Hippocampal formation (tissue), 2 donors: ENCODE results near the gene NPW.

Experiments used
- DNase-seq, 2 donors: peaks; one replicate each; lab custom pipeline; 2025; lab: John Stamatoyannopoulos, UW

NPW gene

GRCh38 chr16:2036200-2036966 lies 16.8 kb downstream of the NPW start:
- DNase-seq = no peak

GRCh38 chr16:2037115-2037514 lies 17.5 kb downstream of the NPW start:
- no peak for DNase-seq

GRCh38 chr16:2037647-2038381 lies 18.2 kb downstream of the NPW start:
- no peak for DNase-seq

GRCh38 chr16:2038382-2039231 lies 19.0 kb downstream of the NPW start:
- no peak for DNase-seq

DNA sequence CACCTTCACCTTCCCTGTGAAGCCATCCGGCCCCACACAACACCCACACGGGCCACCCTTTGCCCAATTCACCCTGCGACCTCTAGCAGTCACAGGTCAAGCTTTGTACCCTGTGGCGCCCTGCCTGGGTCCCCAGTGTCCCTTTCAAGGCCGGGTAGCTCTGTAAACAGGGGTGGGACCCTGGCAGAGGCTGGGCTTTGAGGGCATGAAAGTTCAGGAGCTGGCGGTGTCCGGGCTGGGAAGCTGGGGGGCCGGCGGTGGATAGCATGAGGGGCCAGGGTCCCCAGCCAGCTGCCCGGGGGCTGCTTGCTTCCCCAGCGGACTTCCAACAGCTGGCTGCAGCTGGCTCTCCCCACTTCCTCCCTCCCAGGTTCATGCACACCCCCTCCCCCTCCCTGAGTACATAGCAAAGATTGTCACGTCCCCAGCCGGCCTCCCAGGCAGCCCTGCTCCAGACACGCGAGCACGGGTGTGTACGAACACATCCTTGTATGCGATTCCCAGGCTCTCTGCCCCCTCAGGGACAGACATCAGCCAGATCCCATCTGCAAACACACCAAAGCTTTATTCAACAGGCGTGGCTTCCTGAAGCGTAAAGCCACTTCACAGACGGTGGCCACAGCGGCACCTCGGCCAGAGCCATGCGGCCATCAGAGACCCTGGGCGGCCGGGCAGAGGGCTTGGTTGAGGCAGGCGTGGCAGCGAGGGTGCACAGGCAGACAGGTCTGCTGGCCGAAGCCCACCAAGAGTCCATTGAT lies 19.9 kb downstream of the NPW start:
- no peak for DNase-seq

DNA sequence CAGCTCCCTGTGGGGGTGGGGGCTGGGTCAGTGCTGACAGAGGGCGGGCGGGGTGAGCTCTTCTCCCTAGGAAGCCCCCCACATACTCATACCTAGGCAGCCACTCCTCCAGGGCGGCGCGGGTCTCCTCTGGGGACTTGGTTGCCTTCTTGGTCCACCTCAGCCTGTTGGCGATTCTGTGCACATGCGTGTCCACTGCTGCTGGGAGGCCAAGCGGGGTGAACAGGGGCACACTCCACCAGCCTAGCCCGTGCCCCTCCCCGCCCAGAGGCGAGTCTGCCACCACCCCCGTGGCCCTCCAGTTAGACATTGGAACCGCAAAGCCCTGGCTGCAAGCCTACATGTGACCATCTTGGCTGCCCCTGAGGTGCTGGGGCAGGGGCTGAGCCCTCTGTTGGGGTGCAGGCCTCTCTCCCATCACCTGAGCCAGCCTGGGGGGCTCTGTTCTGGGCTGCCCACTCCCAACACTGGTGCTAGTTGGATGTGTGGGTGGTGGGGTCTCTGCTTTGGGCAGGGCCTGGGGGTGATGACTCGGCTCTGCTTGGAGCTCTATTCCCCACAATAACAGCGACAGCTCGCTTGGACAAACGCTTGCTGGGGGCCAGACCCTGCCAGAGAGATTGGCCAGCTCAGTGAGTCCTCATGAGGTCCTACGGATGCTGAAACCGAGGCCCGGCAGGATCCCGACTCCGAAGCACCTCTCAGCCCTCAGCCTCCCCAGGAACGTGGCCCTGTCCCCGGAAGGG lies 20.6 kb downstream of the NPW start:
- no peak for DNase-seq

DNA sequence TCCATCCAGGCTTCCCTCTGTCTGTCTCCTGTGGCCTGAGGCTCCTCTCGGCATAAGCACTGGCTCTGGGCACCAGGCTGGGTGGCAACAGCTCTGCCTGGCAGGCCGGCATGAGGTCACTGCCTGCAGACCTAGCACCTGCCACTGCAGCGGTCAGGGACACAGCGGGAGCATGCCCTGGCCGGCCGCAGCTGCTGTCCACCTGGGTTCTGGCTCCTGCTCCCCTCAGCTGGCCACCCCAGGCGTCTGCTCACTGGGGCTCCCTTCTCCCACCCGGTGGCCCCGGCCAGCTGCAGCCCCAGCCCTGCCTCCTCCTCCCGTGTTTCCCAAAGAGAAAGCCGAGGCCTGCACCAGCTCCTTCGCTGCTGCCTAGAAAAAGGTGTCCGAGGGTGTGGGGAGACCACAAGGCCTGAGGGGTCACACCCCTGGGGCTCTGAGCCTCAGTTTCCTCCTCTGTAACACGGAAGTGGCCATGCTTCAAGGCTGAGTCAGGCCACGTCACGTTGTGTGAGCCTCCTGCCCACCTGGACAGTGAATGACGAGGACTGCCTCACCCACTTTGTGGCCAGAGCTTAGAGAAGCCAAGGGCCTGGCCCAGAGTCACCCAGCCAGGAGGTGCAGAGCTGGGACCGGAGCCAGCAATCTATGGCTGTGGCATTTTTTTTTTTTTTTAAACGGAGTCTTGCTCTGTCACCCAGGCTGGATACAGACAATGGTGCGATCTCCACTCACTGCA lies 21.4 kb downstream of the NPW start:
- no peak for DNase-seq

DNA sequence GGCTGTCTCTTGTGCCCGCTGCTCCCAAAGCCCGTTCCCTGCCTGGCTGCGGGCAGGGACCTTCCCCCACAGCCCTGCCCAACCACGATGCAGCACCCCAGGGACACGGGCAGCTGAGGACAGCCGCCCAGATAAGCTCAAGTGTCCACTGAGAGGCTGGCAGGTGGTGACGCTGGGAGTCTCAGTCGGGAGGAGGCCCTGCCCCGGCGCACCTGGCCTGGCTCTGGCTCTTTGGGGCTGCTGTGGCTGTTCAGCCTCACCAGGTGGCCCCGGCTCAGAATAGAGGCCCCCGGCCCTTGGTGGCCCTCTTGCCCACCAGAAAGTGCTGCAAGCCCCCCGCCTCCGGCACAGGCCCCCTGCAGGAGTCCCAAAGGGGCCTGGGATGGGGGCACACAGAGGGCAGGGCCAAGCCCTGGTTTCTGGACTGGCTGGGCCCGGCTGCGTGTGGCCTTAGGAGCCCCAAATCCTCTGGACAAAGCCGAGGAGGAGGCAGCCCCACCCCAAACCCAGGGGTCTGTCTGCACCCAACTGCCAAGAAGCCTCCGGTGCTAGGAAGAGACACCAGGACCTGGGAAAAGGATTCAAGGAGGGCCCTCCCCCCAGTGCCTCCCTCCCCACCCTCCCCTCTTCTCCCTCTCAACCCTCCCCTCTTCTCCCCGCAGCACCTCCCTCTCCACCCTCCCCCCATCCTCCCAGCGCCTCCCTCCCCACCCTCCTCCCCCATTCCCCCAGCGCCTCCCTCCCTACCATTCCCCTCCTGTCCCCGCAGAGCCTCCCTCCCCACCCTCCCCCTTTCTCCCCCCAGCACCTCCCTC lies 22.8 kb downstream of the NPW start:
- DNase-seq = no peak

GRCh38 chr16:2042986-2043666 lies 23.5 kb downstream of the NPW start:
- no peak for DNase-seq

DNA sequence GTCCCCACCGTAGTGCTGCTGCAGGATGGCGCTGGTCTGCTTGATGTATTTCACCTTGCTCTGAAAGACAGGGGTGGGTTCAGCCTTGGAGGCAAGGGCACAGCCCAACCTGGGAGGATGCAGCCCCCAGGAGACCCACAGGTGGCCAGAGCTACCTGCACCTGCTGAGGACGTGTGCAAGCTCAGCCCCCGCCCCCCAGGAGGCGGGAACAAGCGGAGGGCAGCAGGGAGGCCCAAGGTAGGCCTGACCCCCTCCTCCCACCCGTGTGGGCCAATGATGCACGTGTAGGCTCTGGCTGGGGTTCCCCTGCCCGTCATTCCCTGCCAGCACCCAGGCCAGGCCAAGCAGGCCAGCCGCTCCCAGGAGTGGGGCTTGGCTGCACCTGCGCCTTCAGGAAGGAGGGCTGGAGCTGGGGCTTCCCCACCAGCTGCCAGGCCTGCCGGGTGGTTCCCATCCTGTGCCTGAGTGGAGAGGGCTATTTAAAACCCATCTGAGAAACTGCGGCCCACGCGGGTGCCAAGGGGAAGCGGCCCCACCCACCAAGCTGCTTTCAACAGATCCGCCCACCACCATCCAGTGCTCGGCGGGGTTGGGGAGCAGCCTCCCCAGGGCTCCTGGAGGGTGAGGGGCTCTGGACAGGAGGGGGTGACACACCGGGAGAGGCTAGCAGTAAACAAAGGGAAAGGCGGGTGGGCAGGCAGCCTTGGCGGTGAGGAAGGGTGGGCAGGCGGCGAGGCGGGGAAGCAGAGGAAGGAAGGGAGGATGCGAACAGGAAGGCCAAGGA lies 24.3 kb downstream of the NPW start:
- peak in 1 of 2 donors; percentile 5 for DNase-seq

- no peak for DNase-seq
Measured at GRCh38 chr16:2044541-2044940, 25.0 kb downstream of the NPW start.

GRCh38 chr16:2045965-2046892 lies 26.6 kb downstream of the NPW start:
- no peak for DNase-seq

DNA sequence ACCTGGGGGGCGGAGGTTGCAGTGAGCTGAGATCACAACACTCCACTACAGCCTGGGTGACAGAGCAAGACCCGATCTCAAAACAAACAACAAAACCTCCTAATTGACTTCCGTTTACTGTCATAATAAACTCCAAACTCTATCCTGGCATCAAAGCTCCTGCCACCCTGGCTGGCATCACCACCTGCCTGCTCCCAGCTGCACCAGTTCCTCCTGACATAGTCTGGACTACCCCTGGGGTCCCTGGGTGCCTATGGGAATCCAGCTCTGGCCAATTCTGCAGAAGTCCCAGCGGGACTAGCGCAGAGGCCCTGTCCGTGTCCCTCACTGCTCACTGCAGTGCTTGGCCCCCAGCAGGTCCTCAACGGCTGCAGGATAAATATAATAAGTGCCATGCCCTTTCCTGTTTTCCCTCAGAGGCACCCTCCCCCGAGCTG lies 27.3 kb downstream of the NPW start:
- no peak for DNase-seq

GRCh38 chr16:2047330-2048115 lies 27.9 kb downstream of the NPW start, which contains the start of the genes NTHL1 and TSC2:
NTHL1 (minus strand) TSS chr16:2047834; CDS start chr16:2047823, 11 bp downstream.
TSC2 (plus strand) TSS chr16:2047985; CDS start chr16:2048616, 631 bp downstream.
- DNase-seq = peak; percentile 95

DNA sequence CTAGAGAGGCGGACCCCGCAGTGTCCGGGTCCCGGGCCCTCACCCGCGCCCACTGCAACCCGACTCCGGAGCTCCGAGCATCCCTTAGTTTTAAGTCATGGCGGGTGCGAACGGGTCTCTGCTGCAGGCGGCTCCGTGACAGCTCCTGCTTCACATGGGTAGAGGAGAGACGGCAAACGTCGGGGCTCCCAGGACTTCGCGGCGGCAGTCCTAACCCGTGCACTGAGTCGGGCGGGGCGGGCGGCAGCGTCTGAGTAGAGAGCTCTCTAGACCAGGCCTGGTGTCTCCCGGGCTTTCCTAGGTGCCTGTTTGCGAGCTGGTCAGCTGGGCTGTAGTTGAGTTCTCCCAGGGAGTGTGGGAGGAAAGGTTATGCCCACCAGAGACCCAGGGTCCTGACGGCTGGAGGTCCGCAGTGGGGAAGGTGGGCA lies 28.5 kb downstream of the NPW start:
- no peak for DNase-seq

- DNase-seq = no peak
Measured at GRCh38 chr16:2053211-2053610, 33.6 kb downstream of the NPW start.
